Left cardiac atrium (tissue), 4 donors: ENCODE results near the gene CCT6A. TPM values are rescaled to one million over a fixed set of nuclear protein-coding genes. Genes with fewer than 3 reads are reported as not detected.
A peak's percentile ranks its signal among the peaks of the same experiment; 100 is the strongest.
"Not testable (repeated sequence)": the region's sequence is repeated elsewhere in the genome, so short reads cannot be mapped to it uniquely, and the experiment has no call there.

Source experiments
- ATAC-seq, 2 donors: fragments of 200-7000 bp; cut with Tn5 transposase; one replicate each; pipeline ENCODE4 v1.9.1; 2020; ENCODE audit warnings: mild to moderate bottlenecking in 2 of 2, moderate library complexity in 2 of 2
- DNase-seq: peaks from one replicate; pipeline ENCODE4 v3.0.0-alpha.2; 2020
- intact Hi-C, 2 donors: fragments of 100-400 bp; cut with DNase I; formaldehyde crosslinking; loops; one replicate each; pipeline versions ENCODE4 v1.14.1 to v1.15.1; 2022 to 2023
- long read RNA-seq: library from polyadenylated mRNA; unstranded; transcript quantifications from one replicate; pipeline ENCODE4 v2.0.0, GENCODE V29; 2021
- total RNA-seq, 2 donors: library from RNA; stranded (reverse); fragmentation: NEBNext Ultra II Directional; extraction: Animal tissue kit (Norgen Biotek cat#: 25700); gene quantifications; one replicate each; pipeline ENCODE4 v1.2.1, GENCODE V29; 2021
- donor health status: DM: no; HTN: yes; CAD: no.
- donor health status: DM: no; HTN: yes; CAD: no; lungs with severe emphysema.
- donor health status: DM: yes; HTN: yes; CAD: no.
- donor health status: Dilated cardiomyopathy.

Gene CCT6A
- total RNA-seq, result 10 to 100 TPM; 61.9 to 74.9 TPM
- long read RNA-seq, transcript CCT6A-201 (14 exons, 2,719 nt), result major isoform, 200 of 217 reads
- long read RNA-seq, partial matches to known transcripts, result 2 of 217 reads
- long read RNA-seq, other reads (novel, unspliced or antisense), result 13 of 217 reads

GRCh38 chr7:56051339-56052191 is at the start of gene CCT6A, which contains the start of gene PSPH:
CCT6A (plus strand) TSS chr7:56051765; CDS start chr7:56051849, 84 bp downstream.
PSPH (minus strand) TSS chr7:56051444; CDS start chr7:56021212, 30,232 bp downstream.
- intact Hi-C loops, result no loop called here
- DNase-seq, result peak; percentile 99
- peak; percentile 99 for ATAC-seq

GRCh38 chr7:56003749-56004148 is 47.8 kb upstream of the CCT6A start:
- DNase-seq, result no peak
- intact Hi-C loops, result loop anchor here in 1 of 2 donors (10.0 kb wide), 1 partner anchor 71 kb away; no protein-coding TSS in a partner anchor

GRCh38 chr7:56007167-56007652 is 44.4 kb upstream of the CCT6A start:
- DNase-seq (no peak), ATAC-seq (no peak)
- intact Hi-C loops, result loop anchor here (2.0 to 10.0 kb wide), 2 partner anchors 66 to 68 kb away; no protein-coding TSS in a partner anchor

More at GRCh38 chr7:56003749-56004148, 47.8 kb upstream of the CCT6A start:
- ATAC-seq, result no peak

GRCh38 chr7:56007891-56008290 is 43.7 kb upstream of the CCT6A start:
- intact Hi-C loops, result loop anchor here (2.0 to 10.0 kb wide), 2 partner anchors 65 to 67 kb away; no protein-coding TSS in a partner anchor
- no peak for DNase-seq
- no peak for ATAC-seq

GRCh38 chr7:56009695-56010094 is 41.9 kb upstream of the CCT6A start:
- ATAC-seq, result no peak
- DNase-seq, result no peak
- intact Hi-C loops, result loop anchor here in 1 of 2 donors (10.0 kb wide), 1 partner anchor 65 kb away; no protein-coding TSS in a partner anchor

- ATAC-seq, DNase-seq, intact Hi-C loops: not testable (repeated sequence)
These were observed 34.5 kb upstream of the CCT6A start for GRCh38 chr7:56017015-56017414.

- ATAC-seq (no peak), DNase-seq (no peak)
- intact Hi-C loops, result no loop called here
These were observed 32.1 kb upstream of the CCT6A start for GRCh38 chr7:56019501-56019900.

- DNase-seq (no peak), ATAC-seq (no peak)
- intact Hi-C loops, result no loop called here
These were observed 28.1 kb upstream of the CCT6A start for GRCh38 chr7:56023500-56023899.

- intact Hi-C loops, result no loop called here
- DNase-seq, result no peak
- no peak for ATAC-seq
These were observed 25.0 kb upstream of the CCT6A start for GRCh38 chr7:56026538-56026937.

- DNase-seq (no peak), ATAC-seq (no peak)
- intact Hi-C loops, result no loop called here
These were observed 22.5 kb upstream of the CCT6A start for GRCh38 chr7:56028942-56029630.

- DNase-seq (no peak), ATAC-seq (no peak)
- intact Hi-C loops, result no loop called here
These were observed 21.2 kb upstream of the CCT6A start for GRCh38 chr7:56030340-56030739.

- intact Hi-C loops, ATAC-seq: not testable (repeated sequence)
These were observed 20.0 kb upstream of the CCT6A start for GRCh38 chr7:56031556-56031955.

GRCh38 chr7:56032578-56032977 is 19.0 kb upstream of the CCT6A start:
- intact Hi-C loops, DNase-seq, ATAC-seq: not testable (repeated sequence)

More at GRCh38 chr7:56031556-56031955, 20.0 kb upstream of the CCT6A start:
- not testable (repeated sequence) for DNase-seq

GRCh38 chr7:56033671-56034432 is 17.7 kb upstream of the CCT6A start:
- peak; percentile 85 to 96 for ATAC-seq
- intact Hi-C loops, result no loop called here
- DNase-seq, result peak; percentile 52

- intact Hi-C loops, result loop anchor here in 1 of 2 donors (10.0 kb wide), 1 partner anchor 64 kb away; the partner anchor contains the start of gene CHCHD2
- ATAC-seq (no peak), DNase-seq (no peak)
These were observed 10.8 kb upstream of the CCT6A start for GRCh38 chr7:56040730-56041129.

- ATAC-seq, DNase-seq: not testable (repeated sequence)
These were observed 5.8 kb upstream of the CCT6A start for GRCh38 chr7:56045758-56046157.

GRCh38 chr7:56046721-56047445 is 4.7 kb upstream of the CCT6A start:
- DNase-seq (no peak), ATAC-seq (no peak)
- intact Hi-C loops, result loop anchor here in 1 of 2 donors (10.0 kb wide), 1 partner anchor 58 kb away; the partner anchor contains the start of gene CHCHD2

More at GRCh38 chr7:56045758-56046157, 5.8 kb upstream of the CCT6A start:
- intact Hi-C loops, result loop anchor here in 1 of 2 donors (10.0 kb wide), 1 partner anchor 59 kb away; the partner anchor contains the start of gene CHCHD2
